ENCODE results near the gene METTL17. TPM values are rescaled to one million over a fixed set of nuclear protein-coding genes. Genes with fewer than 3 reads are reported as not detected.

The METTL17 gene
- total and polyA plus RNA-seq, 2 of the 13 experiments (the other 11 are each of a cell fraction or from before 2014, with no cell fraction given) = 122 to 199 TPM

DNA sequence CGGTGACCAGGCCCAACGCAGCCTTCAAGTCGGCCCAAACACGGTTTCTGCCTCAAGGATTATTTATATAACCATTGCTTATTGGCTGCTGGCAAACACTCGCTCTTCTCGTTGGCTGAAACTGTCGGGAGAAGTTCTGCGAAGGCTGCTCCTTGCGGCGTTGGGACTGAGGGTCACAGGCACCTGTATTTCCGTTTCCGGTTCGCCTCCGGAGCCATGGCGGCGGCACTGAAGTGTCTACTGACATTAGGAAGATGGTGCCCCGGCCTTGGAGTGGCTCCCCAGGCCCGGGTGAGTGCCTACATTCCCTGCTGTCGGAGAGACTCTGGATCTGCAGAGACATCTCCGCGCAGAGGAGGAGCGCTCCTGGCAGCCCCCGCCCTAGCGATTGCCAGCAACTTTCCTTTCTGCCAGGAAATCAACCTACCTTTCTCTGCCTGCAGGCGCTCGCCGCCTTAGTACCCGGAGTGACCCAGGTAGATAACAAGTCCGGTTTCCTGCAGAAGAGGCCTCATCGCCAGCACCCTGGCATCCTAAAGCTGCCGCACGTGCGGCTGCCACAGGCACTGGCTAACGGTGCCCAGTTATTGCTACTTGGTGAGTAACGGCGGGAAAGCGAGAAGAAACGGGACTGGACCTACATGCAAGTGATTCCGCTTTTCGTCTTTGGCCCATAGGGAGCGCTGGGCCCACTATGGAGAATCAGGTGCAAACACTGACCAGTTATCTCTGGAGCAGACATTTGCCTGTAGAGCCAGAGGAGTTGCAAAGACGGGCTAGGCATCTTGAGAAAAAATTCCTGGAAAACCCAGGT, at the start of gene METTL17 (continued):
- TF ChIP-seq CEBPB (IDR thresholded peaks at IDR 0.05; ENCODE audit: borderline replicate concordance, low read depth, low read length) (no peak), TCF7 (IDR thresholded peaks at IDR 0.05; ENCODE audit: low read depth) (no peak), SP140L (CRISPR knock-in tag; IDR thresholded peaks at IDR 0.05; ENCODE audit: borderline replicate concordance) (peak; percentile 24; the same call in 1 of the 2 replicates), ZMYM3 (CRISPR knock-in tag; IDR thresholded peaks at IDR 0.05) (no peak; the same call in 1 of the 2 replicates), POGZ (CRISPR knock-in tag; IDR thresholded peaks at IDR 0.05) (peak; percentile 54; the same call in 1 of the 2 replicates), ZNF567 (CRISPR knock-in tag; IDR thresholded peaks at IDR 0.05; ENCODE audit: borderline replicate concordance) (peak; percentile 78; the same call in 1 of the 2 replicates), ZNF746 (CRISPR knock-in tag; IDR thresholded peaks at IDR 0.05) (no peak), ZNF589 (CRISPR knock-in tag; conservative IDR thresholded peaks at IDR 0.05) (no peak), POLR2AphosphoS2 (IDR thresholded peaks at IDR 0.05; ENCODE audit: low read depth, low read length) (no peak), ZC3H4 (CRISPR knock-in tag; IDR thresholded peaks at IDR 0.05; ENCODE audit: borderline replicate concordance) (no peak), SSRP1 (CRISPR knock-in tag; IDR thresholded peaks at IDR 0.05) (no peak), HDAC1 (CRISPR knock-in tag; IDR thresholded peaks at IDR 0.05) (peak; percentile 85), EEA1 (CRISPR knock-in tag; IDR thresholded peaks at IDR 0.05; ENCODE audit: borderline replicate concordance) (peak; percentile 77; the same call in 1 of the 2 replicates), ZNF550 (CRISPR knock-in tag; IDR thresholded peaks at IDR 0.05; ENCODE audit: borderline replicate concordance) (no peak), SIN3B (IDR thresholded peaks at IDR 0.05; ENCODE audit: low read length) (peak; percentile 79; the same call in 1 of the 2 replicates), ZNF354B (CRISPR knock-in tag; IDR thresholded peaks at IDR 0.05) (no peak), MEIS2 (CRISPR knock-in tag; IDR thresholded peaks at IDR 0.05) (no peak; the same call in none of the 2 replicates), HNF4A (CRISPR knock-in tag; IDR thresholded peaks at IDR 0.05) (peak; percentile 28; the same call in 1 of the 2 replicates)
- TF ChIP-seq, protein P1, sequence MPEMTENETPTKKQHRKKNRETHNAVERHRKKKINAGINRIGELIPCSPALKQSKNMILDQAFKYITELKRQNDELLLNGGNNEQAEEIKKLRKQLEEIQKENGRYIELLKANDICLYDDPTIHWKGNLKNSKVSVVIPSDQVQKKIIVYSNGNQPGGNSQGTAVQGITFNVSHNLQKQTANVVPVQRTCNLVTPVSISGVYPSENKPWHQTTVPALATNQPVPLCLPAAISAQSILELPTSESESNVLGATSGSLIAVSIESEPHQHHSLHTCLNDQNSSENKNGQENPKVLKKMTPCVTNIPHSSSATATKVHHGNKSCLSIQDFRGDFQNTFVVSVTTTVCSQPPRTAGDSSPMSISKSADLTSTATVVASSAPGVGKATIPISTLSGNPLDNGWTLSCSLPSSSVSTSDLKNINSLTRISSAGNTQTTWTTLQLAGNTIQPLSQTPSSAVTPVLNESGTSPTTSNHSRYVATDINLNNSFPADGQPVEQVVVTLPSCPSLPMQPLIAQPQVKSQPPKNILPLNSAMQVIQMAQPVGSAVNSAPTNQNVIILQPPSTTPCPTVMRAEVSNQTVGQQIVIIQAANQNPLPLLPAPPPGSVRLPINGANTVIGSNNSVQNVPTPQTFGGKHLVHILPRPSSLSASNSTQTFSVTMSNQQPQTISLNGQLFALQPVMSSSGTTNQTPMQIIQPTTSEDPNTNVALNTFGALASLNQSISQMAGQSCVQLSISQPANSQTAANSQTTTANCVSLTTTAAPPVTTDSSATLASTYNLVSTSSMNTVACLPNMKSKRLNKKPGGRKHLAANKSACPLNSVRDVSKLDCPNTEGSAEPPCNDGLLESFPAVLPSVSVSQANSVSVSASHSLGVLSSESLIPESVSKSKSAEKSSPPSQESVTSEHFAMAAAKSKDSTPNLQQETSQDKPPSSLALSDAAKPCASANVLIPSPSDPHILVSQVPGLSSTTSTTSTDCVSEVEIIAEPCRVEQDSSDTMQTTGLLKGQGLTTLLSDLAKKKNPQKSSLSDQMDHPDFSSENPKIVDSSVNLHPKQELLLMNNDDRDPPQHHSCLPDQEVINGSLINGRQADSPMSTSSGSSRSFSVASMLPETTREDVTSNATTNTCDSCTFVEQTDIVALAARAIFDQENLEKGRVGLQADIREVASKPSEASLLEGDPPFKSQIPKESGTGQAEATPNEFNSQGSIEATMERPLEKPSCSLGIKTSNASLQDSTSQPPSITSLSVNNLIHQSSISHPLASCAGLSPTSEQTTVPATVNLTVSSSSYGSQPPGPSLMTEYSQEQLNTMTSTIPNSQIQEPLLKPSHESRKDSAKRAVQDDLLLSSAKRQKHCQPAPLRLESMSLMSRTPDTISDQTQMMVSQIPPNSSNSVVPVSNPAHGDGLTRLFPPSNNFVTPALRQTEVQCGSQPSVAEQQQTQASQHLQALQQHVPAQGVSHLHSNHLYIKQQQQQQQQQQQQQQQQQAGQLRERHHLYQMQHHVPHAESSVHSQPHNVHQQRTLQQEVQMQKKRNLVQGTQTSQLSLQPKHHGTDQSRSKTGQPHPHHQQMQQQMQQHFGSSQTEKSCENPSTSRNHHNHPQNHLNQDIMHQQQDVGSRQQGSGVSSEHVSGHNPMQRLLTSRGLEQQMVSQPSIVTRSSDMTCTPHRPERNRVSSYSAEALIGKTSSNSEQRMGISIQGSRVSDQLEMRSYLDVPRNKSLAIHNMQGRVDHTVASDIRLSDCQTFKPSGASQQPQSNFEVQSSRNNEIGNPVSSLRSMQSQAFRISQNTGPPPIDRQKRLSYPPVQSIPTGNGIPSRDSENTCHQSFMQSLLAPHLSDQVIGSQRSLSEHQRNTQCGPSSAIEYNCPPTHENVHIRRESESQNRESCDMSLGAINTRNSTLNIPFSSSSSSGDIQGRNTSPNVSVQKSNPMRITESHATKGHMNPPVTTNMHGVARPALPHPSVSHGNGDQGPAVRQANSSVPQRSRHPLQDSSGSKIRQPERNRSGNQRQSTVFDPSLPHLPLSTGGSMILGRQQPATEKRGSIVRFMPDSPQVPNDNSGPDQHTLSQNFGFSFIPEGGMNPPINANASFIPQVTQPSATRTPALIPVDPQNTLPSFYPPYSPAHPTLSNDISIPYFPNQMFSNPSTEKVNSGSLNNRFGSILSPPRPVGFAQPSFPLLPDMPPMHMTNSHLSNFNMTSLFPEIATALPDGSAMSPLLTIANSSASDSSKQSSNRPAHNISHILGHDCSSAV (CRISPR knock-in tag; IDR thresholded peaks at IDR 0.05; ENCODE audit: borderline replicate concordance) = no peak
- TF ChIP-seq, protein P2, sequence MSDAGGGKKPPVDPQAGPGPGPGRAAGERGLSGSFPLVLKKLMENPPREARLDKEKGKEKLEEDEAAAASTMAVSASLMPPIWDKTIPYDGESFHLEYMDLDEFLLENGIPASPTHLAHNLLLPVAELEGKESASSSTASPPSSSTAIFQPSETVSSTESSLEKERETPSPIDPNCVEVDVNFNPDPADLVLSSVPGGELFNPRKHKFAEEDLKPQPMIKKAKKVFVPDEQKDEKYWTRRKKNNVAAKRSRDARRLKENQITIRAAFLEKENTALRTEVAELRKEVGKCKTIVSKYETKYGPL (CRISPR knock-in tag; IDR thresholded peaks at IDR 0.05) = no peak
- TF ChIP-seq, protein P3, sequence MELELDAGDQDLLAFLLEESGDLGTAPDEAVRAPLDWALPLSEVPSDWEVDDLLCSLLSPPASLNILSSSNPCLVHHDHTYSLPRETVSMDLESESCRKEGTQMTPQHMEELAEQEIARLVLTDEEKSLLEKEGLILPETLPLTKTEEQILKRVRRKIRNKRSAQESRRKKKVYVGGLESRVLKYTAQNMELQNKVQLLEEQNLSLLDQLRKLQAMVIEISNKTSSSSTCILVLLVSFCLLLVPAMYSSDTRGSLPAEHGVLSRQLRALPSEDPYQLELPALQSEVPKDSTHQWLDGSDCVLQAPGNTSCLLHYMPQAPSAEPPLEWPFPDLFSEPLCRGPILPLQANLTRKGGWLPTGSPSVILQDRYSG (CRISPR knock-in tag; IDR thresholded peaks at IDR 0.05) = peak; percentile 50; the same call in 1 of the 2 replicates

All from HepG2 (cell line).